HepG2 (cell line): ENCODE data around the gene JPH4. TPM values are rescaled to one million over a fixed set of nuclear protein-coding genes. Genes with fewer than 3 reads are reported as not detected.

Experiments
- ARNT2 ChIP-seq: sonication (generic); formaldehyde crosslinking; IDR thresholded peaks from 2 replicates; pipeline ENCODE4 v1.8.0; 2022; ENCODE audit warnings: mild to moderate bottlenecking, low read depth, missing genetic modification reagents, moderate library complexity
- ATRX ChIP-seq: sonication (generic); formaldehyde crosslinking; IDR thresholded peaks from 2 replicates; pipeline ENCODE4 v1.4.0; 2020; ENCODE audit warnings: missing genetic modification reagents, borderline replicate concordance
- KAT7 ChIP-seq: IDR thresholded peaks from 2 replicates; pipeline ENCODE4 v1.6.1; 2018; ENCODE audit warnings: borderline replicate concordance, missing compliant biosample characterization
- KDM5B ChIP-seq: sonication (generic); formaldehyde crosslinking; IDR thresholded peaks from 2 replicates; pipeline ENCODE4 v1.4.0; 2020; ENCODE audit warnings: missing genetic modification reagents, mild to moderate bottlenecking, borderline replicate concordance
- KLF13 ChIP-seq: sonication (generic); formaldehyde crosslinking; IDR thresholded peaks from 2 replicates; pipeline ENCODE4 v1.4.0; 2020; ENCODE audit warnings: mild to moderate bottlenecking, missing genetic modification reagents
- MAZ ChIP-seq, 2 experiments: sonication (generic) in 1 of 2; formaldehyde crosslinking in 1 of 2; IDR thresholded peaks; 2 replicates each; pipeline versions ENCODE4 v1.5.0 to v1.6.1; 2012 to 2020; ENCODE audit warnings: low read depth in 2 of 2, mild to moderate bottlenecking in 2 of 2, borderline replicate concordance in 1 of 2, improper control_type of control experiment in 1 of 2, low read length in 1 of 2, missing genetic modification reagents in 1 of 2, moderate library complexity in 1 of 2
- MYNN ChIP-seq: sonication (generic); formaldehyde crosslinking; IDR thresholded peaks from 2 replicates; pipeline ENCODE4 v1.4.0; 2020; ENCODE audit warnings: mild to moderate bottlenecking, low read depth, missing genetic modification reagents
- RXRA ChIP-seq: sonication (generic); formaldehyde crosslinking; IDR thresholded peaks from 2 replicates; pipeline ENCODE4 v1.5.1; 2020; ENCODE audit warnings: missing genetic modification reagents
- ZBTB42 ChIP-seq: sonication (generic); formaldehyde crosslinking; IDR thresholded peaks from 2 replicates; pipeline ENCODE4 v1.5.0; 2020; ENCODE audit warnings: mild to moderate bottlenecking, missing genetic modification reagents
- ZNF143 ChIP-seq: sonication (generic); formaldehyde crosslinking; IDR thresholded peaks from 2 replicates; pipeline ENCODE4 v1.4.0; 2020; ENCODE audit warnings: missing genetic modification reagents
- ZNF225 ChIP-seq: sonication (generic); formaldehyde crosslinking; IDR thresholded peaks from 2 replicates; pipeline ENCODE4 v1.4.0; 2020; ENCODE audit warnings: mild to moderate bottlenecking, missing genetic modification reagents
- ZNF264 ChIP-seq: sonication (generic); formaldehyde crosslinking; IDR thresholded peaks from 2 replicates; pipeline ENCODE4 v1.4.0; 2020; ENCODE audit warnings: missing genetic modification reagents
- ZNF446 ChIP-seq: sonication (generic); formaldehyde crosslinking; IDR thresholded peaks from 2 replicates; pipeline ENCODE4 v1.5.0; 2020; ENCODE audit warnings: mild to moderate bottlenecking, missing genetic modification reagents
- ZNF556 ChIP-seq: sonication (generic); formaldehyde crosslinking; IDR thresholded peaks from 2 replicates; pipeline ENCODE4 v1.4.0; 2020; ENCODE audit warnings: mild to moderate bottlenecking, missing genetic modification reagents, borderline replicate concordance
- ZNF589 ChIP-seq: sonication (generic); formaldehyde crosslinking; conservative IDR thresholded peaks from 2 replicates; pipeline ENCODE4 v1.8.0; 2022; ENCODE audit warnings: mild to moderate bottlenecking, moderate library complexity, missing genetic modification reagents
- ZNF792 ChIP-seq: IDR thresholded peaks from 2 replicates; pipeline ENCODE4 v1.6.1; 2016
- ZSCAN20 ChIP-seq: sonication (generic); formaldehyde crosslinking; IDR thresholded peaks from 2 replicates; pipeline ENCODE4 v1.4.0; 2020; ENCODE audit warnings: missing genetic modification reagents, mild to moderate bottlenecking, borderline replicate concordance
- polyA plus RNA-seq, 8 experiments: library from polyadenylated mRNA; depleted of rRNA in 3 of 8; stranded (reverse) in 7 of 8; unstranded in 1 of 8; fragments of >200 nt; fragmentation: Illumina TruSeq in 4 of 8; extraction: Trizol in 4 of 8; gene quantifications; 2 replicates each; pipeline versions ENCODE4 v1.2.1 to v1.2.3, GENCODE V29; 2011 to 2016; ENCODE audit warnings: low read depth in 4 of 8, missing spikeins in 1 of 8, mixed read lengths in 1 of 8; ENCODE audit not compliant: insufficient read depth in 1 of 8
- total RNA-seq, 5 experiments: library from RNA; depleted of rRNA; stranded (reverse); fragments of >200 nt; fragmentation: Illumina TruSeq; extraction: Trizol; gene quantifications; 2 replicates each; pipeline ENCODE4 v1.2.3, GENCODE V29; 2016; ENCODE audit warnings: low read depth in 1 of 5
- TF ChIP-seq, protein P1 (sequence below): sonication (generic); formaldehyde crosslinking; IDR thresholded peaks from 2 replicates; pipeline ENCODE4 v1.4.0; 2020; ENCODE audit warnings: missing genetic modification reagents
- TF ChIP-seq, protein P2 (sequence below): IDR thresholded peaks from 2 replicates; pipeline ENCODE4 v1.6.1; 2016; ENCODE audit warnings: low read depth, borderline replicate concordance
- TF ChIP-seq, protein P3 (sequence below): sonication (generic); formaldehyde crosslinking; IDR thresholded peaks from 2 replicates; pipeline ENCODE4 v1.5.1; 2020; ENCODE audit warnings: mild to moderate bottlenecking, missing genetic modification reagents, borderline replicate concordance
- TF ChIP-seq, protein P4 (sequence below): sonication (generic); formaldehyde crosslinking; IDR thresholded peaks from 2 replicates; pipeline ENCODE4 v1.5.1; 2020; ENCODE audit warnings: missing genetic modification reagents, mild to moderate bottlenecking, borderline replicate concordance
- TF ChIP-seq, protein P5 (sequence below): sonication (generic); formaldehyde crosslinking; IDR thresholded peaks from 2 replicates; pipeline ENCODE4 v1.4.0; 2020; ENCODE audit warnings: mild to moderate bottlenecking, missing genetic modification reagents, borderline replicate concordance

JPH4 gene
- total and polyA plus RNA-seq, 2 of the 13 experiments (the other 11 are each of a cell fraction or from before 2014, with no cell fraction given) = 0.08 to 0.22 TPM

DNA sequence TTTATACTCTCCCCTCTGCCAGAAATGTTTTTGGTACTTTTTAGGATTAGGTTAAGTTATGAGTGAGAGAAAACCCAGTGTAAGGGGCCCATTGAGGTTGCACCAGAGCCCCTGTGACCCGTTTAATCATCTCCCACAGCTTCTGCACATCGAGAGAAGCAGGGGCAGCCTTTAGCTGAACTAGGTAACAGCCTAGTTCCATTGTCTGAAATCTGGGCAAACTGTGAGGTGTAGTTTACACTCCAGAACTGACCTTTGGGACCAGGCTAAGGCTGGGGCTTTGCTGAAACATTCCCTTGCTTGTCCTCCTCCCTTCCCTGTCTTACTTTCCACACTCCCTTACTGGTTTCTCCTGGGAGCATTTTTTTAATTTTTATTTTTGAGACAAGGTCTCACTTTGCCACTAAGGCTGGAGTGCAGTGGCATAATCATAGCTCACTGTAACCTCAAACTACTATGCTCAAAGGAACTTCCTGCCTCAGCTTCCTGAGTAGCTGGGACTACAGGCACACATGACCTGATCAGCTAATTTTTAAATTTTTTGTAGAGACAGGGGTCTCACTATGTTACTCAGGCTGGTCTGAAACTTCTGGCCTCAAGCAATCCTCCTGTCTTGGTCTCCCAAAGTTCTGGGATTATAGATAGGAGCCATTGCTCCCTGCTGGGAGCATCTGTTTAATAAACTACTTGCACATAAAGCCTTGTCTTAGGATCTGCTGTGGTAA, 31.7 kb upstream of the JPH4 start (continued):
- TF ChIP-seq, protein P1, sequence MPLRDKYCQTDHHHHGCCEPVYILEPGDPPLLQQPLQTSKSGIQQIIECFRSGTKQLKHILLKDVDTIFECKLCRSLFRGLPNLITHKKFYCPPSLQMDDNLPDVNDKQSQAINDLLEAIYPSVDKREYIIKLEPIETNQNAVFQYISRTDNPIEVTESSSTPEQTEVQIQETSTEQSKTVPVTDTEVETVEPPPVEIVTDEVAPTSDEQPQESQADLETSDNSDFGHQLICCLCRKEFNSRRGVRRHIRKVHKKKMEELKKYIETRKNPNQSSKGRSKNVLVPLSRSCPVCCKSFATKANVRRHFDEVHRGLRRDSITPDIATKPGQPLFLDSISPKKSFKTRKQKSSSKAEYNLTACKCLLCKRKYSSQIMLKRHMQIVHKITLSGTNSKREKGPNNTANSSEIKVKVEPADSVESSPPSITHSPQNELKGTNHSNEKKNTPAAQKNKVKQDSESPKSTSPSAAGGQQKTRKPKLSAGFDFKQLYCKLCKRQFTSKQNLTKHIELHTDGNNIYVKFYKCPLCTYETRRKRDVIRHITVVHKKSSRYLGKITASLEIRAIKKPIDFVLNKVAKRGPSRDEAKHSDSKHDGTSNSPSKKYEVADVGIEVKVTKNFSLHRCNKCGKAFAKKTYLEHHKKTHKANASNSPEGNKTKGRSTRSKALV (CRISPR knock-in tag) = no peak
- no peak for TF ChIP-seq MYNN (CRISPR knock-in tag)
- TF ChIP-seq ATRX (CRISPR knock-in tag) = no peak
- no peak for TF ChIP-seq RXRA (CRISPR knock-in tag)
- no peak for TF ChIP-seq KAT7 (CRISPR knock-in tag)
- TF ChIP-seq, protein P2, sequence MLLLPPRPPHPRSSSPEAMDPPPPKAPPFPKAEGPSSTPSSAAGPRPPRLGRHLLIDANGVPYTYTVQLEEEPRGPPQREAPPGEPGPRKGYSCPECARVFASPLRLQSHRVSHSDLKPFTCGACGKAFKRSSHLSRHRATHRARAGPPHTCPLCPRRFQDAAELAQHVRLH = no peak; the same call in 1 of the 2 replicates
- TF ChIP-seq ZSCAN20 (CRISPR knock-in tag) = peak; percentile 96; the same call in 1 of the 2 replicates
- peak; percentile 96 for TF ChIP-seq ZNF264
- no peak for TF ChIP-seq ZNF225 (CRISPR knock-in tag)
- TF ChIP-seq MAZ (IDR thresholded peaks at IDR 0.05; ENCODE audit: borderline replicate concordance, low read depth, low read length) = no peak
- TF ChIP-seq MAZ (CRISPR knock-in tag; IDR thresholded peaks at IDR 0.05; ENCODE audit: low read depth) = no peak; the same call in 1 of the 2 replicates
- peak; percentile 71; the same call in 1 of the 2 replicates for TF ChIP-seq ZNF792 (CRISPR knock-in tag)
- TF ChIP-seq ZNF143 (CRISPR knock-in tag) = 0 out of 2 replicates have a peak, but pooled peaks have one; percentile 24
- TF ChIP-seq ZNF446 (CRISPR knock-in tag) = no peak
- TF ChIP-seq, protein P3, sequence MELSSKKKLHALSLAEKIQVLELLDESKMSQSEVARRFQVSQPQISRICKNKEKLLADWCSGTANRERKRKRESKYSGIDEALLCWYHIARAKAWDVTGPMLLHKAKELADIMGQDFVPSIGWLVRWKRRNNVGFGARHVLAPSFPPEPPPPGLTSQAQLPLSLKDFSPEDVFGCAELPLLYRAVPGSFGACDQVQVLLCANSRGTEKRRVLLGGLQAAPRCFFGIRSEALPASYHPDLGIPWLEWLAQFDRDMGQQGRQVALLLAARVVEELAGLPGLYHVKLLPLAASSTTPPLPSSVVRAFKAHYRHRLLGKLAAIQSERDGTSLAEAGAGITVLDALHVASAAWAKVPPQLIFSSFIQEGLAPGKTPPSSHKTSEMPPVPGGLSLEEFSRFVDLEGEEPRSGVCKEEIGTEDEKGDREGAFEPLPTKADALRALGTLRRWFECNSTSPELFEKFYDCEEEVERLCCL (CRISPR knock-in tag) = no peak
- TF ChIP-seq ZBTB42 = no peak
- TF ChIP-seq, protein P4, sequence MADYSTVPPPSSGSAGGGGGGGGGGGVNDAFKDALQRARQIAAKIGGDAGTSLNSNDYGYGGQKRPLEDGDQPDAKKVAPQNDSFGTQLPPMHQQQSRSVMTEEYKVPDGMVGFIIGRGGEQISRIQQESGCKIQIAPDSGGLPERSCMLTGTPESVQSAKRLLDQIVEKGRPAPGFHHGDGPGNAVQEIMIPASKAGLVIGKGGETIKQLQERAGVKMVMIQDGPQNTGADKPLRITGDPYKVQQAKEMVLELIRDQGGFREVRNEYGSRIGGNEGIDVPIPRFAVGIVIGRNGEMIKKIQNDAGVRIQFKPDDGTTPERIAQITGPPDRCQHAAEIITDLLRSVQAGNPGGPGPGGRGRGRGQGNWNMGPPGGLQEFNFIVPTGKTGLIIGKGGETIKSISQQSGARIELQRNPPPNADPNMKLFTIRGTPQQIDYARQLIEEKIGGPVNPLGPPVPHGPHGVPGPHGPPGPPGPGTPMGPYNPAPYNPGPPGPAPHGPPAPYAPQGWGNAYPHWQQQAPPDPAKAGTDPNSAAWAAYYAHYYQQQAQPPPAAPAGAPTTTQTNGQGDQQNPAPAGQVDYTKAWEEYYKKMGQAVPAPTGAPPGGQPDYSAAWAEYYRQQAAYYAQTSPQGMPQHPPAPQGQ (CRISPR knock-in tag) = peak; percentile 47; the same call in 1 of the 2 replicates
- 0 out of 2 replicates have a peak, but pooled peaks have one; percentile 47 for TF ChIP-seq ZNF589 (CRISPR knock-in tag)
- TF ChIP-seq, protein P5, sequence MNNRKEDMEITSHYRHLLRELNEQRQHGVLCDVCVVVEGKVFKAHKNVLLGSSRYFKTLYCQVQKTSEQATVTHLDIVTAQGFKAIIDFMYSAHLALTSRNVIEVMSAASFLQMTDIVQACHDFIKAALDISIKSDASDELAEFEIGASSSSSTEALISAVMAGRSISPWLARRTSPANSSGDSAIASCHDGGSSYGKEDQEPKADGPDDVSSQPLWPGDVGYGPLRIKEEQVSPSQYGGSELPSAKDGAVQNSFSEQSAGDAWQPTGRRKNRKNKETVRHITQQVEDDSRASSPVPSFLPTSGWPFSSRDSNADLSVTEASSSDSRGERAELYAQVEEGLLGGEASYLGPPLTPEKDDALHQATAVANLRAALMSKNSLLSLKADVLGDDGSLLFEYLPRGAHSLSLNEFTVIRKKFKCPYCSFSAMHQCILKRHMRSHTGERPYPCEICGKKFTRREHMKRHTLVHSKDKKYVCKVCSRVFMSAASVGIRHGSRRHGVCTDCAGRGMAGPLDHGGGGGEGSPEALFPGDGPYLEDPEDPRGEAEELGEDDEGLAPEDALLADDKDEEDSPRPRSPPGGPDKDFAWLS (CRISPR knock-in tag) = no peak; the same call in 1 of the 2 replicates
- no peak for TF ChIP-seq KDM5B
- TF ChIP-seq ZNF556 (CRISPR knock-in tag) = peak; percentile 30; the same call in 1 of the 2 replicates
- TF ChIP-seq KLF13 (CRISPR knock-in tag) = no peak
- TF ChIP-seq ARNT2 = peak; percentile 75; the same call in 1 of the 2 replicates
